HepG2 (cell line): ENCODE measurements around the gene KCNK6. TPM values are rescaled to one million over a fixed set of nuclear protein-coding genes. Genes with fewer than 3 reads are reported as not detected.

Experiments used
- ATAC-seq: fragments of 200-7000 bp; cut with Tn5 transposase; 3 replicates; pipeline ENCODE4 v1.9.1; 2020; ENCODE audit warnings: mild to moderate bottlenecking, moderate library complexity
- BruUV-seq: library from RNA; stranded (reverse); fragments of 400-500 nt; replicated peaks from 2 replicates; lab custom pipeline; 2021; lab: Mats Ljungman, UMichigan
- CTCF ChIA-PET: fragments of 300-600 bp; formaldehyde crosslinking; extraction: SDS; loops from one replicate; lab custom pipeline; 2021; ENCODE audit warnings: low total read pairs, inconsistent platforms, low intra/inter-chr PET ratio; lab: Yijun Ruan, JAX
- POLR2A ChIA-PET: fragments of 350-600 bp; sonication (Branson Sonifier 250); formaldehyde crosslinking; loops from one replicate; lab custom pipeline; 2020; ENCODE audit warnings: antibody characterized with exemption, inconsistent platforms; lab: Yijun Ruan, JAX
- DNase-seq: peaks from one replicate; pipeline ENCODE4 v3.0.0-alpha.2; 2015; ENCODE audit warnings: low spot score
- FAIRE-seq: peaks from 3 replicates; lab custom pipeline; 2011; peaks lifted over from hg19 to GRCh38; lab: Jason Lieb, UNC
- H2AFZ ChIP-seq: one replicate; pipeline ENCODE4 v1.6.1; 2011; ENCODE audit warnings: low read length, inconsistent platforms
- H3K27ac ChIP-seq: fragments of 300-600 bp; 3 replicates; pipeline ENCODE4 v1.8.0; 2011; ENCODE audit warnings: mixed run types, mild to moderate bottlenecking, mixed read lengths, low read length, inconsistent platforms; ENCODE audit not compliant: insufficient read depth; ENCODE audit errors: extremely low read length
- H3K27me3 ChIP-seq, 2 experiments: fragments of 200-600 bp in 1 of 2; 2 replicates in 1 of 2; 3 replicates in 1 of 2; pipeline versions ENCODE4 v1.6.0 to v1.8.0; 2011; ENCODE audit warnings: low read length in 2 of 2, mild to moderate bottlenecking in 2 of 2, moderate library complexity in 2 of 2, inconsistent platforms in 1 of 2; ENCODE audit not compliant: insufficient read depth in 2 of 2, control insufficient read depth in 1 of 2
- H3K36me3 ChIP-seq, 2 experiments: fragments of 200-600 bp in 1 of 2; replicated peaks in 1 of 2; 2 replicates in 1 of 2; 3 replicates in 1 of 2; pipeline versions ENCODE4 v1.5.1 to v1.8.0; 2011; ENCODE audit warnings: low read length in 2 of 2, inconsistent platforms in 1 of 2; ENCODE audit not compliant: insufficient read depth in 2 of 2, control insufficient read depth in 1 of 2
- H3K4me1 ChIP-seq: 2 replicates; pipeline ENCODE4 v1.5.1; 2012; ENCODE audit warnings: low read length, inconsistent platforms; ENCODE audit not compliant: insufficient read depth
- H3K4me2 ChIP-seq: 2 replicates; pipeline ENCODE4 v1.6.0; 2011; ENCODE audit warnings: low read depth, low read length, inconsistent platforms
- H3K4me3 ChIP-seq, 3 experiments: fragments of 200-600 bp in 1 of 3; sonication (generic), shearing (Covaris generic) in 1 of 3; replicated peaks in 1 of 3; 2 replicates each; pipeline ENCODE4 v1.5.1; 2011 to 2016; ENCODE audit warnings: low read length in 3 of 3, inconsistent platforms in 2 of 3, low read depth in 2 of 3, mild to moderate bottlenecking in 2 of 3, control low read depth in 1 of 3, mixed read lengths in 1 of 3; ENCODE audit not compliant: insufficient read depth in 1 of 3
- H3K79me2 ChIP-seq: one replicate; pipeline ENCODE4 v1.6.1; 2011; ENCODE audit warnings: low read length, inconsistent platforms; ENCODE audit not compliant: insufficient read depth
- H3K9ac ChIP-seq: 2 replicates; pipeline ENCODE4 v1.6.0; 2011; ENCODE audit warnings: mild to moderate bottlenecking, low read depth, low read length, inconsistent platforms; ENCODE audit not compliant: insufficient read depth
- H3K9me3 ChIP-seq: 2 replicates; pipeline ENCODE4 v1.5.1; 2012; ENCODE audit warnings: mild to moderate bottlenecking, low read length
- H4K20me1 ChIP-seq: 2 replicates; pipeline ENCODE4 v1.6.0; 2011; ENCODE audit warnings: inconsistent platforms, mild to moderate bottlenecking, low read length, moderate library complexity; ENCODE audit not compliant: insufficient read depth
- ATF2 ChIP-seq: sonication (generic); formaldehyde crosslinking; IDR thresholded peaks from 2 replicates; pipeline ENCODE4 v1.4.0; 2020; ENCODE audit warnings: missing genetic modification reagents
- ATF7-NPFF ChIP-seq: sonication (generic); formaldehyde crosslinking; IDR thresholded peaks from 2 replicates; pipeline ENCODE4 v1.8.1; 2023; ENCODE audit warnings: mild to moderate bottlenecking, low read depth, missing genetic modification reagents, moderate library complexity
- JUND ChIP-seq: sonication (generic); formaldehyde crosslinking; IDR thresholded peaks from 2 replicates; pipeline ENCODE4 v1.8.0; 2022; ENCODE audit warnings: mild to moderate bottlenecking, missing genetic modification reagents
- KLF12 ChIP-seq: sonication (generic); formaldehyde crosslinking; IDR thresholded peaks from 2 replicates; pipeline ENCODE4 v1.4.0; 2020; ENCODE audit warnings: missing genetic modification reagents, borderline replicate concordance
- MAFF ChIP-seq: IDR thresholded peaks from 2 replicates; pipeline ENCODE4 v1.6.1; 2011; ENCODE audit warnings: low read depth, low read length, improper control_type of control experiment
- MAZ ChIP-seq, 2 experiments: sonication (generic) in 1 of 2; formaldehyde crosslinking in 1 of 2; IDR thresholded peaks; 2 replicates each; pipeline versions ENCODE4 v1.5.0 to v1.6.1; 2012 to 2020; ENCODE audit warnings: low read depth in 2 of 2, mild to moderate bottlenecking in 2 of 2, borderline replicate concordance in 1 of 2, improper control_type of control experiment in 1 of 2, low read length in 1 of 2, missing genetic modification reagents in 1 of 2, moderate library complexity in 1 of 2
- ZNF629 ChIP-seq: sonication (generic); formaldehyde crosslinking; conservative IDR thresholded peaks from 2 replicates; pipeline ENCODE4 v1.5.0; 2020; ENCODE audit warnings: missing genetic modification reagents
- ZNF639 ChIP-seq: conservative IDR thresholded peaks from 2 replicates; pipeline ENCODE4 v1.6.1; 2018; ENCODE audit warnings: missing genetic modification reagents
- WGBS: methylation state at CpG from one replicate; pipeline ENCODE4 v1.1.6; 2017; ENCODE audit warnings: low lambda C conversion rate; 5-methylcytosine and 5-hydroxymethylcytosine counted together
- in situ Hi-C: cut with HindIII; loops from 2 replicates; pipeline ENCODE4 v1.10.0; 2017; ENCODE audit warnings: low pct_unique_long_range_greater_than_20kb; ENCODE audit not compliant: extremely low pct_ligation_motif_present
- intact Hi-C: fragments of 100-400 bp; cut with micrococcal nuclease; formaldehyde crosslinking; loops from one replicate; pipeline ENCODE4 v1.10.0; 2022; ENCODE audit not compliant: unreplicated experiment
- polyA plus RNA-seq, 8 experiments: library from polyadenylated mRNA; depleted of rRNA in 3 of 8; stranded (reverse) in 7 of 8; unstranded in 1 of 8; fragments of >200 nt; fragmentation: Illumina TruSeq in 4 of 8; extraction: Trizol in 4 of 8; gene quantifications; 2 replicates each; pipeline versions ENCODE4 v1.2.1 to v1.2.3, GENCODE V29; 2011 to 2016; ENCODE audit warnings: low read depth in 4 of 8, missing spikeins in 1 of 8, mixed read lengths in 1 of 8; ENCODE audit not compliant: insufficient read depth in 1 of 8
- small RNA-seq, 3 experiments: library from RNA; depleted of rRNA; stranded (forward); fragments of <200 nt; gene quantifications; one replicate each; pipeline ENCODE3, GENCODE V24; 2012; ENCODE audit warnings: low read depth in 2 of 3, low replicate concordance in 1 of 3; ENCODE audit not compliant: insufficient read length in 3 of 3, insufficient read depth in 2 of 3
- total RNA-seq, 5 experiments: library from RNA; depleted of rRNA; stranded (reverse); fragments of >200 nt; fragmentation: Illumina TruSeq; extraction: Trizol; gene quantifications; 2 replicates each; pipeline ENCODE4 v1.2.3, GENCODE V29; 2016; ENCODE audit warnings: low read depth in 1 of 5
- TF ChIP-seq, protein P1 (sequence below): sonication (generic); formaldehyde crosslinking; IDR thresholded peaks from 2 replicates; pipeline ENCODE4 v1.8.1; 2023; ENCODE audit warnings: mild to moderate bottlenecking, missing genetic modification reagents, borderline replicate concordance

Gene KCNK6
- total and polyA plus RNA-seq, 2 of the 13 experiments (the other 11 are each of a cell fraction or from before 2014, with no cell fraction given), result 0.03 TPM; not detected in 1

GRCh38 chr19:38381138-38381537, 61.5 kb downstream of the KCNK6 start:
- Histone ChIP-seq H3K4me2 (no peak overlapping the region), H2AFZ (no peak overlapping the region), H3K4me1 (peaks cover 11% of the 10 kb centered on the region), H3K9me3 (no peaks in the 10 kb centered on the region), H3K36me3 (peaks cover 23 to 55% of the 10 kb centered on the region in 2 experiments), H3K4me3 (no peak overlapping the region), H4K20me1 (peaks cover 6% of the 10 kb centered on the region), H3K79me2 (peaks cover 10% of the 10 kb centered on the region), H3K27me3 (no peaks in the 10 kb centered on the region), H3K9ac (no peak overlapping the region), H3K27ac (no peak overlapping the region)
- FAIRE-seq, result no peak
- no peak for TF ChIP-seq ATF7-NPFF
- no peak for TF ChIP-seq JUND (CRISPR knock-in tag)
- no peak for TF ChIP-seq MAFF
- TF ChIP-seq MAZ (IDR thresholded peaks at IDR 0.05; ENCODE audit: borderline replicate concordance, low read depth, low read length), result no peak
- no peak for TF ChIP-seq MAZ (CRISPR knock-in tag; IDR thresholded peaks at IDR 0.05; ENCODE audit: low read depth)
- TF ChIP-seq, protein P1, sequence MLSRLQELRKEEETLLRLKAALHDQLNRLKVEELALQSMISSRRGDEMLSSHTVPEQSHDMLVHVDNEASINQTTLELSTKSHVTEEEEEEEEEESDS (CRISPR knock-in tag), result no peak
- no peak for TF ChIP-seq KLF12
- no peak for TF ChIP-seq ZNF639 (CRISPR knock-in tag)
- no peak for TF ChIP-seq ATF2 (CRISPR knock-in tag)
- TF ChIP-seq ZNF629 (CRISPR knock-in tag), result peak; percentile 67
- intact Hi-C loops, result no loop called here
- no peak for ATAC-seq
- ChIA-PET POLR2A (interaction anchor here (0.7 kb wide), 1 partner anchor 19 kb away, joined by 3 read pairs; no protein-coding TSS in a partner anchor), CTCF (no interaction called here)
- in situ Hi-C loops, result no loop called here
- no TSS peak for BruUV-seq
- 100% methylated on average over 9 of the region's 9 CpGs for WGBS
- DNase-seq, result no peak

Small RNAs within 50 kb of the gene (small RNA-seq; reads per million reads assigned to genes)
- gene RF00019, result 0 reads per million in 3 experiments

Other genes with a start within 250 kb of the KCNK6 start
- gene DPF1, start 95.6 kb upstream of the KCNK6 start, total RNA-seq (2016; rRNA removed; fragmentation: Illumina TruSeq; extraction: Trizol), result 1.7 and 3.2 TPM in 2 replicates
- gene DPF1, start 95.6 kb upstream of the KCNK6 start, polyA plus RNA-seq (2011; rRNA removed), result 1.0 and 1.3 TPM in 2 replicates
- gene PPP1R14A, start 63.5 kb upstream of the KCNK6 start, total RNA-seq (2016; rRNA removed; fragmentation: Illumina TruSeq; extraction: Trizol), result not detected in 2 replicates
- gene PPP1R14A, start 63.5 kb upstream of the KCNK6 start, polyA plus RNA-seq (2011; rRNA removed), result not detected in 2 replicates
- 0.24 and 0.31 TPM in 2 replicates for gene SPINT2, start 55.3 kb upstream of the KCNK6 start, total RNA-seq (2016; rRNA removed; fragmentation: Illumina TruSeq; extraction: Trizol)
- gene SPINT2, start 55.3 kb upstream of the KCNK6 start, polyA plus RNA-seq (2011; rRNA removed), result 0.77 and 0.97 TPM in 2 replicates
- gene C19orf33, start 15.6 kb upstream of the KCNK6 start, total RNA-seq (2016; rRNA removed; fragmentation: Illumina TruSeq; extraction: Trizol), result 2.8 and 3.3 TPM in 2 replicates
- gene C19orf33, start 15.6 kb upstream of the KCNK6 start, polyA plus RNA-seq (2011; rRNA removed), result 2.5 and 3.2 TPM in 2 replicates
- gene YIF1B, start 3.9 kb upstream of the KCNK6 start, total RNA-seq (2016; rRNA removed; fragmentation: Illumina TruSeq; extraction: Trizol), result 22.1 and 41.4 TPM in 2 replicates
- 85.2 and 95.6 TPM in 2 replicates for gene YIF1B, start 3.9 kb upstream of the KCNK6 start, polyA plus RNA-seq (2011; rRNA removed)
- 0.21 and 1.0 TPM in 2 replicates for gene CATSPERG, start 16.0 kb downstream of the KCNK6 start, total RNA-seq (2016; rRNA removed; fragmentation: Illumina TruSeq; extraction: Trizol)
- gene CATSPERG, start 16.0 kb downstream of the KCNK6 start, polyA plus RNA-seq (2011; rRNA removed), result 0.55 and 0.86 TPM in 2 replicates
- gene PSMD8, start 54.7 kb downstream of the KCNK6 start, total RNA-seq (2016; rRNA removed; fragmentation: Illumina TruSeq; extraction: Trizol), result 162 and 182 TPM in 2 replicates
- 296 and 301 TPM in 2 replicates for gene PSMD8, start 54.7 kb downstream of the KCNK6 start, polyA plus RNA-seq (2011; rRNA removed)
- not detected in 2 replicates for gene GGN, start 68.2 kb downstream of the KCNK6 start, total RNA-seq (2016; rRNA removed; fragmentation: Illumina TruSeq; extraction: Trizol)
- 0.07 TPM in 1 of 2 replicates, not detected in the other for gene GGN, start 68.2 kb downstream of the KCNK6 start, polyA plus RNA-seq (2011; rRNA removed)
- 0.06 and 0.15 TPM in 2 replicates for gene SPRED3, start 68.9 kb downstream of the KCNK6 start, total RNA-seq (2016; rRNA removed; fragmentation: Illumina TruSeq; extraction: Trizol)
- gene SPRED3, start 68.9 kb downstream of the KCNK6 start, polyA plus RNA-seq (2011; rRNA removed), result 0.17 and 0.54 TPM in 2 replicates
- 7.4 and 10.0 TPM in 2 replicates for gene FAM98C, start 83.2 kb downstream of the KCNK6 start, total RNA-seq (2016; rRNA removed; fragmentation: Illumina TruSeq; extraction: Trizol)
- gene FAM98C, start 83.2 kb downstream of the KCNK6 start, polyA plus RNA-seq (2011; rRNA removed), result 11.0 and 11.5 TPM in 2 replicates
- gene RASGRP4, start 106.4 kb downstream of the KCNK6 start, total RNA-seq (2016; rRNA removed; fragmentation: Illumina TruSeq; extraction: Trizol), result not detected in 2 replicates
- gene RASGRP4, start 106.4 kb downstream of the KCNK6 start, polyA plus RNA-seq (2011; rRNA removed), result not detected in 2 replicates
- not detected in 2 replicates for gene RYR1, start 113.8 kb downstream of the KCNK6 start, total RNA-seq (2016; rRNA removed; fragmentation: Illumina TruSeq; extraction: Trizol)
- gene RYR1, start 113.8 kb downstream of the KCNK6 start, polyA plus RNA-seq (2011; rRNA removed), result 0.03 and 0.14 TPM in 2 replicates